Thyroid gland (tissue), 4 donors: ENCODE data around the gene BCR. TPM values are rescaled to one million over a fixed set of nuclear protein-coding genes. Genes with fewer than 3 reads are reported as not detected.

Experiments
- DNase-seq, 2 donors: peaks; one replicate each; pipeline ENCODE4 v3.0.0-alpha.2; 2019
- H3K27ac ChIP-seq, 3 donors: fragments of 200-600 bp; sonication (generic); 1 replicate in 2 of 3; 2 replicates in 1 of 3; pipeline ENCODE4 v1.5.1; 2016 to 2019; ENCODE audit warnings: mild to moderate bottlenecking in 1 of 3, moderate library complexity in 1 of 3
- H3K27me3 ChIP-seq: fragments of 200-600 bp; sonication (generic); one replicate; pipeline ENCODE4 v1.5.1; 2019
- H3K36me3 ChIP-seq, 2 donors: fragments of 200-600 bp; sonication (generic); one replicate each; pipeline ENCODE4 v1.5.1; 2016 to 2019
- H3K4me1 ChIP-seq, 2 donors: fragments of 200-600 bp; sonication (generic); one replicate each; pipeline ENCODE4 v1.5.1; 2017 to 2019
- H3K4me3 ChIP-seq, 3 donors: fragments of 200-600 bp; sonication (generic); replicated peaks in 1 of 3; 1 replicate in 2 of 3; 2 replicates in 1 of 3; pipeline ENCODE4 v1.5.1; 2016; ENCODE audit warnings: mild to moderate bottlenecking in 1 of 3
- H3K9me3 ChIP-seq: fragments of 200-600 bp; sonication (generic); one replicate; pipeline ENCODE4 v1.5.1; 2017
- POLR2A ChIP-seq, 2 donors: fragments of 450-650 bp; IDR thresholded peaks; one replicate each; pipeline ENCODE4 v1.6.1; 2017; ENCODE audit warnings: antibody characterized with exemption in 2 of 2, mild to moderate bottlenecking in 2 of 2, moderate library complexity in 1 of 2
- WGBS, 2 donors: methylation state at CpG; one replicate each; pipeline ENCODE4 v1.1.5; 2017; 5-methylcytosine and 5-hydroxymethylcytosine counted together
- intact Hi-C: fragments of 100-400 bp; cut with DNase I; formaldehyde crosslinking; loops from one replicate; pipeline ENCODE4 v1.15.1; 2023
- total RNA-seq, 4 donors: library from RNA; depleted of rRNA; stranded (reverse); fragments of >200 nt; gene quantifications; one replicate each; pipeline ENCODE4 v1.2.3, GENCODE V29; 2016
- TF ChIP-seq, protein P1 (sequence below), 6 experiments: fragments of 200-600 bp in 3 of 6; fragments of 450-650 bp in 3 of 6; sonication (generic) in 3 of 6; IDR thresholded peaks; one replicate each; pipeline ENCODE4 v1.5.1; 2016 to 2019; ENCODE audit warnings: antibody characterized with exemption in 6 of 6, mild to moderate bottlenecking in 2 of 6, inconsistent platforms in 1 of 6, moderate library complexity in 1 of 6

Gene BCR
- total RNA-seq, 4 donors from 2014 or later, result 80.1 to 127 (median 87.7) TPM

DNA sequence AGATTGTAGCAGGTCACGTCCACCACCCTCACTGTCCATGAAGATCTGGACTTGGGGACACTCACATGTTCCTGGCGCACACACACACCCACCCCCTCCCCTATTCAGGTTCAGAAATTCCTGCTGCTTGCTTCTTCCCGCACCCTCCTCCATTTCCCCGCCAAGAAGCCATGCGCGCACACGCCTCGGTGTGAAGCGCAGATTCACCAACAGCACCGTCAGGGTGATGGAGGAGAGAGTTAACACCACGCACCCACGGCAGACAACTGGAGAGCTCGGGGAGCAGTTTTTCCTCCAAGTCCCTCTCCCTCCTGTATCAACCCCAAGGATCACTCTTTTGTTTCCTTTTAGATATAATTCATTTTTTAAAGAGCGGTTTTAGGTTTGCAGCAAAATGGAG is 113.4 kb downstream of the BCR start:
- H3K36me3 ChIP-seq, result peaks cover 52 to 67% of the 10 kb centered on the region in 2 donors
- no peak overlapping the region for H3K27ac ChIP-seq

DNA sequence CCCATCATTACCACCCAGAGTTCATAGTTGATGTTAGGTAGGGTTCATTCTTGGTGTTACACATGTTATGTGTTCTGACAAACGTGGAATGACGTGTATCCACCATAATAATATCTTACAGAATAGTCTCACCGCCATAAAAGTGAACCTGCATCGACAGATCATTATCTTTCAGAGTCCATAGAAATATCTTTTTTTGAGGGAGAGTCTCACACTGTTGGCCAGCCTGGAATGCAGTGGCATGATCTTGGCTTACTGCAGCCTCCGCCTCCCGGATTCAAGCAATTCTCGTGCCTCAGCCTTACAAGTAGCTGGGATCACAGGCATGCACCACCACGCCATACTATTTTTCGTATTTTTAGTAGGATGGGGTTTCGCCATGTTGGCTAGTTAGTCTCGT is 113.9 kb downstream of the BCR start:
- Histone ChIP-seq H3K27me3 (no peaks in the 10 kb centered on the region), H3K4me1 (peaks cover 0 to 7% of the 10 kb centered on the region in 2 donors), H3K4me3 (no peak overlapping the region), H3K36me3 (peaks cover 49 to 68% of the 10 kb centered on the region in 2 donors), H3K9me3 (no peaks in the 10 kb centered on the region), H3K27ac (no peak overlapping the region)
- intact Hi-C loops, result no loop called here
- WGBS, 2 donors, result 95 to 98% methylated on average over 11 of the region's 11 CpGs
- no peak for TF ChIP-seq POLR2A (IDR thresholded peaks at IDR 0.05)
- TF ChIP-seq, protein P1, sequence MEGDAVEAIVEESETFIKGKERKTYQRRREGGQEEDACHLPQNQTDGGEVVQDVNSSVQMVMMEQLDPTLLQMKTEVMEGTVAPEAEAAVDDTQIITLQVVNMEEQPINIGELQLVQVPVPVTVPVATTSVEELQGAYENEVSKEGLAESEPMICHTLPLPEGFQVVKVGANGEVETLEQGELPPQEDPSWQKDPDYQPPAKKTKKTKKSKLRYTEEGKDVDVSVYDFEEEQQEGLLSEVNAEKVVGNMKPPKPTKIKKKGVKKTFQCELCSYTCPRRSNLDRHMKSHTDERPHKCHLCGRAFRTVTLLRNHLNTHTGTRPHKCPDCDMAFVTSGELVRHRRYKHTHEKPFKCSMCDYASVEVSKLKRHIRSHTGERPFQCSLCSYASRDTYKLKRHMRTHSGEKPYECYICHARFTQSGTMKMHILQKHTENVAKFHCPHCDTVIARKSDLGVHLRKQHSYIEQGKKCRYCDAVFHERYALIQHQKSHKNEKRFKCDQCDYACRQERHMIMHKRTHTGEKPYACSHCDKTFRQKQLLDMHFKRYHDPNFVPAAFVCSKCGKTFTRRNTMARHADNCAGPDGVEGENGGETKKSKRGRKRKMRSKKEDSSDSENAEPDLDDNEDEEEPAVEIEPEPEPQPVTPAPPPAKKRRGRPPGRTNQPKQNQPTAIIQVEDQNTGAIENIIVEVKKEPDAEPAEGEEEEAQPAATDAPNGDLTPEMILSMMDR (IDR thresholded peaks at IDR 0.05), result no peak
- no peak for DNase-seq

More for the DNA sequence above, 113.4 kb downstream of the BCR start:
- Histone ChIP-seq H3K9me3 (no peaks in the 10 kb centered on the region), H3K27me3 (no peaks in the 10 kb centered on the region), H3K4me3 (no peak overlapping the region), H3K4me1 (peaks cover 0 to 7% of the 10 kb centered on the region in 2 donors)
- WGBS, 2 donors, result 93 to 94% methylated on average over 14 of the region's 14 CpGs
- TF ChIP-seq, protein P1 (IDR thresholded peaks at IDR 0.05), result no peak
- no peak for TF ChIP-seq POLR2A (IDR thresholded peaks at IDR 0.05)
- intact Hi-C loops, result no loop called here
- no peak for DNase-seq

DNA sequence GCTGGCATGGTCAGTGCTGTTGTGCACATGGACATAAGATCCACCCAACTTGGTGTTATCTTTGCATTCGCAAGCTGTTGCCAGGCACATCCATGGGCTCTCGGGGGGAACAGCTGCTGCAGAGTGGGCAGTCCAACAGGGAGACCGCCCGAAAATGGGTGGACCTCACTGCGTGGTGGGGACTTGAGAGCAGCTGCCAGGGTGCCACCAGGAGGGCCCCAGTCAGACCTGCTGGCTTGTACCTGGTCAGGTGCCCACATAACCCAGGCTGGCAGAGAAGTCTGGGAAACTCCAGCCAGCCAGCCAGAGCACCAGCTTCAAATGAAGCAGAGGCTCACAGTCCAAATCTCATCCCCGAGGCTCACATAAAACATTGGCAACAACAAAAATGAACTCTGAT is 120.2 kb downstream of the BCR start:
- intact Hi-C loops, result no loop called here
- Histone ChIP-seq H3K36me3 (peaks cover 28 to 49% of the 10 kb centered on the region in 2 donors), H3K9me3 (no peaks in the 10 kb centered on the region), H3K27ac (no peak overlapping the region), H3K4me1 (peaks cover 0 to 11% of the 10 kb centered on the region in 2 donors), H3K4me3 (no peak overlapping the region), H3K27me3 (no peaks in the 10 kb centered on the region)
- no peak for DNase-seq
- TF ChIP-seq, protein P1 (IDR thresholded peaks at IDR 0.05), result no peak
- TF ChIP-seq POLR2A (IDR thresholded peaks at IDR 0.05), result no peak
- 92 to 97% methylated on average over 4 to 6 of the region's 6 CpGs for WGBS, 2 donors

DNA sequence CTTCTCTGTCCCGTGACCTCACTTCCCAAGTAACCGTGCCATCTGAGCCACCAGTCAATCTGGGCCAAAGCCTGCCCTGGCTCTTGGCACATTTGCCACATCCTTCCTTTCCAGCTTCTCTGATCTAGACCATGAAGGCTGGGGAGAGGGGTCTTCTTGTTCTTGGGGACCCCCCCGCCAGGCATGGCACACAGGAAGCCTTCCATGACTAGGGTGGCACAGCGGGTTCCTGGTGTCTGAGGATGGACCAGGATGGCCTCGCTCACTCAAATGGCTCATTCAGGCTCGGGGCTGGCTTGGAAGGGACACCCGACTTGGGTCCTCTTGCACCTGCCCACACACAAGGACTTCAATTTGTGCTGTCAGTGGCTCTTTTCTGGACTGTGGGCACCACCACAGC is 121.3 kb downstream of the BCR start:
- 98 to 100% methylated on average over 4 to 5 of the region's 7 CpGs for WGBS, 2 donors
- H3K9me3 ChIP-seq, result no peaks in the 10 kb centered on the region
- TF ChIP-seq POLR2A (IDR thresholded peaks at IDR 0.05), result no peak
- TF ChIP-seq, protein P1 (IDR thresholded peaks at IDR 0.05), result no peak
- no peak for DNase-seq
- intact Hi-C loops, result no loop called here
- H3K27me3 ChIP-seq, result no peaks in the 10 kb centered on the region
- H3K4me3 ChIP-seq, result no peak overlapping the region
- H3K4me1 ChIP-seq, result peaks cover 0 to 21% of the 10 kb centered on the region in 2 donors
- peaks cover 20 to 46% of the 10 kb centered on the region in 2 donors for H3K36me3 ChIP-seq
- H3K27ac ChIP-seq, result no peak overlapping the region

DNA sequence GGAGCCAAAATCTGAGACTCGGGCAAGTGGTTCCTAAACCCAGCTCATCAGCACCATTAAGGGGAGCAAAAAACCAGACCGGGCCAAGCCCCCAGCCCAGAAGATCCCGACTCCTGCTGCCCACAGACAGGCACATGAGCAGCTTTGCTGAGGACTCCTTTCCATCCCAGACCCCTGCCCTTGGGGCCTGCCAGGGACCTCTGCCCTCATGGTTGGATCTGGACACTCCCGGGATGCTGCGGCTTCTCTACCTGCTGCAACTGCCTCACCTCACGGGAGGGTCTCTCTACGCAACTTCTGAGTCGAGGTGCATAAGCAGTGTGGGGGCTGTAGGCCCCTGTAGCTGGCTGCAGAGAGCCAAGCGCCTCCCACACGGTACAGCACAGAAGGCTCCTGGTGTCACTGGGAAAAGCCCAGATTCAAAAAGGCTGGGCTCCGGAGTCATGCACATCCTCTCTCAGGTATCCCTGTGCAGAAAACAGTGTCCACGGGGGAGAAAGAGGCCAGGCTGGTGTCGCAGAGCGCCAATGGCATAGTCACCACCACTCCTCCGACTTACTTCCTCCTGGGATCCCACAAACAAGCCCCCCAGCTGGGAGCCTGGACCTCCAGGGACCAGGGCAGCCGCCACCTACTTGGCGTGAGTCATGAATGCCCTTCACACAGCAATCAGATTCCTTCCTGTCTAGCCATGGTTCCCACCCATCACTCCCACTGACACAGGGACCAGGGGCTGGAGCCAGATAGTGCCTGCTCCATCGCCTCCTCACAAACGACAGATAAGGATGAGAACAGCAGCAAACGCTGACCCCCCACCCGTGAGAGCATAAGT is 122.1 kb downstream of the BCR start:
- peaks cover 0 to 24% of the 10 kb centered on the region in 2 donors for H3K4me1 ChIP-seq
- no peak overlapping the region for H3K4me3 ChIP-seq
- intact Hi-C loops, result no loop called here
- 83 to 88% methylated on average over 15 to 17 of the region's 21 CpGs for WGBS, 2 donors
- no peaks in the 10 kb centered on the region for H3K27me3 ChIP-seq
- H3K9me3 ChIP-seq, result no peaks in the 10 kb centered on the region
- TF ChIP-seq, protein P1 (IDR thresholded peaks at IDR 0.05), result no peak
- no peak for TF ChIP-seq POLR2A (IDR thresholded peaks at IDR 0.05)
- DNase-seq, result no peak
- H3K27ac ChIP-seq, result no peak overlapping the region
- H3K36me3 ChIP-seq, result peaks cover 16 to 38% of the 10 kb centered on the region in 2 donors
